Colonic mucosa (tissue), 4 donors: Measurements from ENCODE around the gene CDC27. TPM values are rescaled to one million over a fixed set of nuclear protein-coding genes. Genes with fewer than 3 reads are reported as not detected.
A peak's percentile ranks its signal among the peaks of the same experiment; 100 is the strongest.
"Not testable (repeated sequence)": the region's sequence is repeated elsewhere in the genome, so short reads cannot be mapped to it uniquely, and the experiment has no call there.

Experiments
- DNase-seq: peaks from one replicate; pipeline ENCODE4 v3.0.0-alpha.2; 2020
- H3K27ac ChIP-seq: fragments of 200-600 bp; one replicate; pipeline ENCODE4 v1.8.0; 2021
- H3K27me3 ChIP-seq: fragments of 200-600 bp; one replicate; pipeline ENCODE4 v1.8.0; 2021
- H3K36me3 ChIP-seq: fragments of 200-600 bp; one replicate; pipeline ENCODE4 v1.8.0; 2021
- H3K4me1 ChIP-seq: fragments of 200-600 bp; one replicate; pipeline ENCODE4 v1.8.0; 2021; ENCODE audit warnings: mild to moderate bottlenecking
- H3K4me3 ChIP-seq: fragments of 200-600 bp; one replicate; pipeline ENCODE4 v1.8.0; 2021
- H3K9ac ChIP-seq, 2 donors: one replicate each; pipeline ENCODE4 v1.7.0; 2013; ENCODE audit warnings: control low read depth in 2 of 2, low read depth in 2 of 2, low read length in 2 of 2
- H3K9me3 ChIP-seq: fragments of 200-600 bp; one replicate; pipeline ENCODE4 v1.8.0; 2021
- CTCF ChIP-seq: fragments of 200-600 bp; IDR thresholded peaks from one replicate; pipeline ENCODE4 v1.8.0; 2022; ENCODE audit warnings: antibody characterized with exemption, mild to moderate bottlenecking
- intact Hi-C: fragments of 100-400 bp; cut with DNase I; formaldehyde crosslinking; loops from one replicate; pipeline ENCODE4 v1.14.1; 2022
- total RNA-seq, 2 donors: library from RNA; stranded (reverse); fragmentation: NEBNext Ultra II Directional in 1 of 2; extraction: Animal tissue kit (Norgen Biotek cat#: 25700) in 1 of 2; gene quantifications; one replicate each; pipeline ENCODE4 v1.2.1, GENCODE V29; 2021
- donor health status: healthy.
- donor health status: DM: no; HTN: no; CAD: no.
- donor health status: DM: no; HTN: no; CAD: no.

CDC27 gene
- total RNA-seq, 2 donors from 2014 or later, result 60.4 to 65.5 TPM

- Histone ChIP-seq H3K9ac (no peak overlapping the region), H3K36me3 (no peaks in the 10 kb centered on the region), H3K4me1 (no peaks in the 10 kb centered on the region), H3K9me3 (no peaks in the 10 kb centered on the region), H3K4me3 (no peak overlapping the region), H3K27me3 (no peaks in the 10 kb centered on the region), H3K27ac (no peak overlapping the region)
- DNase-seq, result no peak
- intact Hi-C loops, result no loop called here
- TF ChIP-seq CTCF, result no peak
Observed at GRCh38 chr17:47076171-47076570, 112.9 kb downstream of the CDC27 start.

- H3K9ac ChIP-seq, DNase-seq, H3K27me3 ChIP-seq, intact Hi-C loops, H3K4me3 ChIP-seq, H3K9me3 ChIP-seq, H3K36me3 ChIP-seq, H3K27ac ChIP-seq, H3K4me1 ChIP-seq: not testable (repeated sequence)
Observed at GRCh38 chr17:47074361-47074760, 114.7 kb downstream of the CDC27 start.

GRCh38 chr17:47073629-47074028 is 115.5 kb downstream of the CDC27 start:
- DNase-seq, H3K4me3 ChIP-seq, H3K4me1 ChIP-seq, H3K27me3 ChIP-seq, H3K36me3 ChIP-seq, intact Hi-C loops, H3K9me3 ChIP-seq, H3K9ac ChIP-seq, H3K27ac ChIP-seq: not testable (repeated sequence)

- H3K4me1 ChIP-seq, result no peaks in the 10 kb centered on the region
- no peak for DNase-seq
- no peaks in the 10 kb centered on the region for H3K27me3 ChIP-seq
- no peak overlapping the region for H3K9ac ChIP-seq
- no peaks in the 10 kb centered on the region for H3K9me3 ChIP-seq
- TF ChIP-seq CTCF, result no peak
- H3K27ac ChIP-seq, result no peak overlapping the region
- H3K4me3 ChIP-seq, result no peak overlapping the region
- H3K36me3 ChIP-seq, result no peaks in the 10 kb centered on the region
- intact Hi-C loops, result no loop called here
Observed at GRCh38 chr17:47072886-47073285, 116.2 kb downstream of the CDC27 start.

- H3K36me3 ChIP-seq, H3K4me1 ChIP-seq, H3K27me3 ChIP-seq, H3K4me3 ChIP-seq, H3K9me3 ChIP-seq, intact Hi-C loops, H3K9ac ChIP-seq, DNase-seq, H3K27ac ChIP-seq: not testable (repeated sequence)
Observed at GRCh38 chr17:47071171-47071570, 117.9 kb downstream of the CDC27 start.

GRCh38 chr17:47070266-47070665 is 118.8 kb downstream of the CDC27 start:
- H3K9ac ChIP-seq, H3K27me3 ChIP-seq, intact Hi-C loops, H3K9me3 ChIP-seq, H3K4me3 ChIP-seq, H3K27ac ChIP-seq, H3K36me3 ChIP-seq, H3K4me1 ChIP-seq: not testable (repeated sequence)
- peak; percentile 39 for DNase-seq

Other genes with a start within 250 kb of the CDC27 start
- gene RPRML, start 210.0 kb downstream of the CDC27 start, total RNA-seq, result not detected
- under 1 TPM; 0.59 to 0.69 TPM for gene MYL4, start 20.1 kb upstream of the CDC27 start, total RNA-seq
- gene ITGB3, start 64.5 kb upstream of the CDC27 start, total RNA-seq, result 10 to 100 TPM in 1 of 2 donors, 1 to 10 TPM in 1; 1.9 to 15.4 TPM
- gene EFCAB13, start 134.7 kb upstream of the CDC27 start, total RNA-seq, result 1 to 10 TPM; 2.6 to 3.2 TPM